Measurements from ENCODE around the gene PPP1R36. TPM values are rescaled to one million over a fixed set of nuclear protein-coding genes. Genes with fewer than 3 reads are reported as not detected.

PPP1R36 gene
- total RNA-seq, 1 experiment from 2014 or later: 0.34 TPM

GRCh38 chr14:64594438-64594837 is 44.7 kb downstream of the PPP1R36 start:
- no peaks in the 10 kb centered on the region for H3K27me3 ChIP-seq (replicated peaks; ENCODE audit: insufficient read depth, low read depth, low read length, poor library complexity)
- intact Hi-C loops (cut with micrococcal nuclease; ENCODE audit: unreplicated experiment): no loop called here
- ChIA-PET POLR2A (ENCODE audit: low non-redundant PET) (no interaction called here), CTCF (no interaction called here)
- no peak for DNase-seq (ENCODE audit: low spot score)
- H3K4me3 ChIP-seq (ENCODE audit: low read depth, low read length, poor library complexity, severe bottlenecking): no peak overlapping the region
- H3K27ac ChIP-seq (ENCODE audit: low read depth, low read length, poor library complexity, severe bottlenecking): no peak overlapping the region
- H3K4me1 ChIP-seq (ENCODE audit: insufficient read depth, low read length, poor library complexity, severe bottlenecking): no peaks in the 10 kb centered on the region
- no peak for TF ChIP-seq CTCF (conservative IDR thresholded peaks at IDR 0.05; ENCODE audit: low read depth, low read length)
- TF ChIP-seq EZH2 (IDR thresholded peaks at IDR 0.05; ENCODE audit: borderline replicate concordance, low read depth, low read length, poor library complexity, severe bottlenecking): no peak
- H3K36me3 ChIP-seq (ENCODE audit: insufficient read depth, low read length, poor library complexity, severe bottlenecking): no peaks in the 10 kb centered on the region
- H3K9me3 ChIP-seq (ENCODE audit: low read depth, low read length, poor library complexity, severe bottlenecking): no peaks in the 10 kb centered on the region
- BruUV-seq (replicated peaks): no TSS peak

- no TSS peak for BruUV-seq (replicated peaks)
- Histone ChIP-seq H3K36me3 (ENCODE audit: insufficient read depth, low read length, poor library complexity, severe bottlenecking) (no peaks in the 10 kb centered on the region), H3K27me3 (replicated peaks; ENCODE audit: insufficient read depth, low read depth, low read length, poor library complexity) (no peaks in the 10 kb centered on the region), H3K27ac (ENCODE audit: low read depth, low read length, poor library complexity, severe bottlenecking) (no peak overlapping the region), H3K4me1 (ENCODE audit: insufficient read depth, low read length, poor library complexity, severe bottlenecking) (no peaks in the 10 kb centered on the region), H3K9me3 (ENCODE audit: low read depth, low read length, poor library complexity, severe bottlenecking) (no peaks in the 10 kb centered on the region), H3K4me3 (ENCODE audit: low read depth, low read length, poor library complexity, severe bottlenecking) (no peak overlapping the region)
- DNase-seq (ENCODE audit: low spot score): no peak
- ChIA-PET CTCF (no interaction called here), POLR2A (ENCODE audit: low non-redundant PET) (no interaction called here)
- intact Hi-C loops (cut with micrococcal nuclease; ENCODE audit: unreplicated experiment): no loop called here
- TF ChIP-seq CTCF (conservative IDR thresholded peaks at IDR 0.05; ENCODE audit: low read depth, low read length): no peak
- no peak for TF ChIP-seq EZH2 (IDR thresholded peaks at IDR 0.05; ENCODE audit: borderline replicate concordance, low read depth, low read length, poor library complexity, severe bottlenecking)
Measured at GRCh38 chr14:64598404-64598803, 48.6 kb downstream of the PPP1R36 start.

- no peaks in the 10 kb centered on the region for H3K36me3 ChIP-seq (ENCODE audit: insufficient read depth, low read length, poor library complexity, severe bottlenecking)
- no peak for DNase-seq (ENCODE audit: low spot score)
- intact Hi-C loops (cut with micrococcal nuclease; ENCODE audit: unreplicated experiment): no loop called here
- BruUV-seq (replicated peaks): no TSS peak
- TF ChIP-seq CTCF (conservative IDR thresholded peaks at IDR 0.05; ENCODE audit: low read depth, low read length) (no peak), EZH2 (IDR thresholded peaks at IDR 0.05; ENCODE audit: borderline replicate concordance, low read depth, low read length, poor library complexity, severe bottlenecking) (no peak)
- H3K27me3 ChIP-seq (replicated peaks; ENCODE audit: insufficient read depth, low read depth, low read length, poor library complexity): no peaks in the 10 kb centered on the region
- H3K4me3 ChIP-seq (ENCODE audit: low read depth, low read length, poor library complexity, severe bottlenecking): no peak overlapping the region
- H3K27ac ChIP-seq (ENCODE audit: low read depth, low read length, poor library complexity, severe bottlenecking): no peak overlapping the region
- ChIA-PET POLR2A (ENCODE audit: low non-redundant PET) (no interaction called here), CTCF (no interaction called here)
- H3K9me3 ChIP-seq (ENCODE audit: low read depth, low read length, poor library complexity, severe bottlenecking): no peaks in the 10 kb centered on the region
- H3K4me1 ChIP-seq (ENCODE audit: insufficient read depth, low read length, poor library complexity, severe bottlenecking): no peaks in the 10 kb centered on the region
Measured at GRCh38 chr14:64601571-64601970, 51.8 kb downstream of the PPP1R36 start.

Measured in A673 (cell line).